MCF 10A (cell line): ENCODE data around the gene KLF7. TPM values are rescaled to one million over a fixed set of nuclear protein-coding genes. Genes with fewer than 3 reads are reported as not detected.

Experiments used
- BruUV-seq: library from RNA; stranded (reverse); fragments of 400-500 nt; replicated peaks from 2 replicates; lab custom pipeline; 2021; lab: Mats Ljungman, UMichigan
- CTCF ChIA-PET: fragments of 300-600 bp; sonication (Branson Sonifier 250); formaldehyde crosslinking; extraction: SDS; loops from one replicate; lab custom pipeline; 2021; ENCODE audit warnings: antibody characterized with exemption, inconsistent platforms; lab: Yijun Ruan, JAX
- POLR2A ChIA-PET: fragments of 300-600, 350-650 bp; sonication (Branson Sonifier 250); formaldehyde crosslinking; extraction: SDS; loops from one replicate; lab custom pipeline; 2020; ENCODE audit warnings: antibody characterized with exemption, inconsistent platforms; lab: Yijun Ruan, JAX
- DNase-seq: peaks from one replicate; pipeline ENCODE4 v3.0.0-alpha.2; 2018; ENCODE audit not compliant: unreplicated experiment
- H3K27ac Mint-ChIP-seq: one replicate; pipeline ENCODE4 v1.8.0; 2022; ENCODE audit warnings: mild to moderate bottlenecking, low read depth, mixed read lengths; ENCODE audit not compliant: unreplicated experiment
- H3K27me3 Mint-ChIP-seq: one replicate; pipeline ENCODE4 v1.8.0; 2022; ENCODE audit warnings: mixed read lengths; ENCODE audit not compliant: insufficient read depth, unreplicated experiment
- H3K36me3 Mint-ChIP-seq: one replicate; pipeline ENCODE4 v1.8.0; 2022; ENCODE audit warnings: mild to moderate bottlenecking, moderate library complexity, mixed read lengths; ENCODE audit not compliant: insufficient read depth, unreplicated experiment
- H3K4me1 Mint-ChIP-seq: one replicate; pipeline ENCODE4 v1.8.0; 2022; ENCODE audit warnings: mixed read lengths; ENCODE audit not compliant: insufficient read depth, unreplicated experiment
- H3K4me3 Mint-ChIP-seq: one replicate; pipeline ENCODE4 v1.8.0; 2022; ENCODE audit warnings: mild to moderate bottlenecking, moderate library complexity, mixed read lengths; ENCODE audit not compliant: unreplicated experiment
- H3K9me3 Mint-ChIP-seq: one replicate; pipeline ENCODE4 v1.8.0; 2022; ENCODE audit warnings: mixed read lengths; ENCODE audit not compliant: unreplicated experiment
- intact Hi-C: fragments of 100-400 bp; cut with micrococcal nuclease; formaldehyde crosslinking; loops from 2 replicates; pipeline ENCODE4 v1.14.1; 2022
- total RNA-seq: library from RNA; stranded (reverse); gene quantifications from 2 replicates; pipeline ENCODE4 v1.2.3, GENCODE V29; 2022
- TF ChIP-seq, protein P1 (sequence below): fragments of 200-600 bp; IDR thresholded peaks from one replicate; pipeline ENCODE4 v1.8.0; 2022; ENCODE audit warnings: antibody characterized with exemption, mild to moderate bottlenecking; ENCODE audit not compliant: unreplicated experiment

Gene KLF7
- total RNA-seq, 1 experiment from 2014 or later, result 40.1 TPM

DNA sequence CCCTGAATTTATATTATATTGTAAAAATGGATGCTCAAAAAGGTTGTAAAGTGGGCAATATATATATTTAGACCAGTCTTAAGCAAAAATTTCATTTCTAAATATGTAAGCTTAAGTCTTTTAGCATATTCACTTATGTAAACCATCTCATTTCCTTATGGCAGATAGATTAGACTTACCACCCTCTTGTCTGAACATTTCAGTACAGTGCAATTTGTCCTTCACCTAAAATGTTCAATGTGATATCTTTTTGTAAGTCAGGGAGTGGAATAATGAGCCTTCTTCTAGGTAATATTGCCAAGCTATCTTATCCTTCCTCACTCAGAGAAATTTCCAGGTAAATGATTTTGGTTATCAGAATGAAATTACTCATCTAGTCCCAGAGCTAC, 92.3 kb downstream of the KLF7 start:
- POLR2A ChIA-PET, result interaction anchor here (1.6 to 1.7 kb wide), 2 partner anchors 11 to 16 kb away, joined by 3 to 5 read pairs; no protein-coding TSS in a partner anchor
- CTCF ChIA-PET, result interaction anchor here (0.6 to 2.1 kb wide), 8 partner anchors 9 to 406 kb away, joined by 3 to 8 read pairs (median 3); no protein-coding TSS in a partner anchor
- no peaks in the 10 kb centered on the region for H3K27me3 Mint-ChIP-seq
- TF ChIP-seq, protein P1, sequence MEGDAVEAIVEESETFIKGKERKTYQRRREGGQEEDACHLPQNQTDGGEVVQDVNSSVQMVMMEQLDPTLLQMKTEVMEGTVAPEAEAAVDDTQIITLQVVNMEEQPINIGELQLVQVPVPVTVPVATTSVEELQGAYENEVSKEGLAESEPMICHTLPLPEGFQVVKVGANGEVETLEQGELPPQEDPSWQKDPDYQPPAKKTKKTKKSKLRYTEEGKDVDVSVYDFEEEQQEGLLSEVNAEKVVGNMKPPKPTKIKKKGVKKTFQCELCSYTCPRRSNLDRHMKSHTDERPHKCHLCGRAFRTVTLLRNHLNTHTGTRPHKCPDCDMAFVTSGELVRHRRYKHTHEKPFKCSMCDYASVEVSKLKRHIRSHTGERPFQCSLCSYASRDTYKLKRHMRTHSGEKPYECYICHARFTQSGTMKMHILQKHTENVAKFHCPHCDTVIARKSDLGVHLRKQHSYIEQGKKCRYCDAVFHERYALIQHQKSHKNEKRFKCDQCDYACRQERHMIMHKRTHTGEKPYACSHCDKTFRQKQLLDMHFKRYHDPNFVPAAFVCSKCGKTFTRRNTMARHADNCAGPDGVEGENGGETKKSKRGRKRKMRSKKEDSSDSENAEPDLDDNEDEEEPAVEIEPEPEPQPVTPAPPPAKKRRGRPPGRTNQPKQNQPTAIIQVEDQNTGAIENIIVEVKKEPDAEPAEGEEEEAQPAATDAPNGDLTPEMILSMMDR, result no peak
- intact Hi-C loops, result loop anchor here (5.0 kb wide), 2 partner anchors 89 to 91 kb away; no protein-coding TSS in a partner anchor
- no peaks in the 10 kb centered on the region for H3K9me3 Mint-ChIP-seq
- H3K4me3 Mint-ChIP-seq, result no peak overlapping the region
- H3K36me3 Mint-ChIP-seq, result peaks cover 11% of the 10 kb centered on the region
- BruUV-seq, result no TSS peak
- no peak for DNase-seq
- no peak overlapping the region for H3K27ac Mint-ChIP-seq
- no peaks in the 10 kb centered on the region for H3K4me1 Mint-ChIP-seq

DNA sequence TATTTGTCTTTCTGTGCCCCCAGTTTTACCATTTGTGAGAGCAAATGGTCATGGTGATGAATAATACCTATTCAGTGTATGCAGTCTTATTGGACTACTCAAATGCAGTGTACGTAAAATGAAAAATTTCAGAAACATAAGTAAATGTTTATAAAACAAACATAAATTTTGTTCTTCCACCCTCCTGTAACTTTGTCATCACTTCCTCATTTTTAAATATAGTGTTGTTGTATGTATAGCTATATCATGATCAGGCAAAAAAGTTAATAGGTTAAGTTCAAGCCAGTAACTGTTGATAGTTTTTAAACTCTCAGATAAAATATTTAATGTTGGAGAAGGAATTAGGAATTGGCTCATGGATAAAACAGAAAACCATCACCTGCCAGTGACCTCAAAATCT, 93.2 kb downstream of the KLF7 start:
- Mint-ChIP-seq H3K9me3 (no peaks in the 10 kb centered on the region), H3K4me1 (no peaks in the 10 kb centered on the region), H3K4me3 (no peak overlapping the region), H3K27ac (no peak overlapping the region), H3K27me3 (no peaks in the 10 kb centered on the region), H3K36me3 (peaks cover 5% of the 10 kb centered on the region)
- CTCF ChIA-PET, result interaction anchor here (0.5 to 1.9 kb wide), 4 partner anchors 11 to 505 kb away, joined by 3 to 5 read pairs (median 4); no protein-coding TSS in a partner anchor
- intact Hi-C loops, result loop anchor here (5.0 kb wide), 2 partner anchors 90 kb away; no protein-coding TSS in a partner anchor
- TF ChIP-seq, protein P1, result no peak
- TSS peak; percentile 11 for BruUV-seq
- POLR2A ChIA-PET, result no interaction called here
- no peak for DNase-seq

DNA sequence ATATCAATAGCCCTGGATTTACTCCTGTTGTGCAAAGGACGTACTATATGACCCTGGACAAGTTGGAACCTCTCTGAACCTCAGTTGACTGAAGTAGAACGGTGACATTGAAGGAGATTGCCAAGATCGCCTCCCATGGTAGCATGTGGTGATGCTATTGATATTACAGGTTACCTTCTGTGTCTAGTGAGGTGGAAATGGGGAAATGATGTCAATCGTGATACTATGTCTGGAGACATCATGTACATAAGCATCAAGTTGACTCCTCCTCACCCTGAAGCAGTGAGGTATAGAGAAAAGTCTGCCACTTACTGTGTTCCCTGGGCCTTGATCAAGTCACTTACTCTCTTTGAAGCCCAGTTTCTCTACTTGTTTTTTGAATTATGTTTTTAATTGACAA, 93.9 kb downstream of the KLF7 start:
- no peaks in the 10 kb centered on the region for H3K4me1 Mint-ChIP-seq
- intact Hi-C loops, result loop anchor here (5.0 kb wide), 2 partner anchors 90 kb away; no protein-coding TSS in a partner anchor
- H3K27ac Mint-ChIP-seq, result no peak overlapping the region
- CTCF ChIA-PET, result no interaction called here
- TF ChIP-seq, protein P1, result no peak
- no peak for DNase-seq
- no peak overlapping the region for H3K4me3 Mint-ChIP-seq
- peaks cover 5% of the 10 kb centered on the region for H3K36me3 Mint-ChIP-seq
- BruUV-seq, result no TSS peak
- no peaks in the 10 kb centered on the region for H3K27me3 Mint-ChIP-seq
- POLR2A ChIA-PET, result no interaction called here
- no peaks in the 10 kb centered on the region for H3K9me3 Mint-ChIP-seq

DNA sequence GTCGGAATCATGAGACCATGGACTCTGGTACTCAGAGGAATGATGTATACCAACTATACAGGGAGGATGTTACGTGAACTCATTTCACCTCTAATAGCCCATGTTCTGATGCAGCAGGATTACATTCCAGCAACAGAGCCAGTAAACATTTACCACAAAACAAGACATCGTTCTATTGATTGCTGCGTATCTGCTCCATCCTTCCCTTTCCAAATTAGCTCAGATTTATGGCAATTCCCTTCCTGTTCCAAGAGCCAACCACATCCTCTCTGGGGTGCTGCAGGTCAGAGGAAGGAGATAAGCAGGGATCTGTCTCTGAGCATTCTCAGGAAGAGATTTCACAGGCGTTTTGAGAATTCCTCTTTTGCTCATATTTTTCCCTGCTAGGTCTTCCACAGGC, 98.3 kb downstream of the KLF7 start:
- Mint-ChIP-seq H3K36me3 (no peaks in the 10 kb centered on the region), H3K27me3 (no peaks in the 10 kb centered on the region), H3K27ac (no peak overlapping the region), H3K9me3 (no peaks in the 10 kb centered on the region), H3K4me1 (no peaks in the 10 kb centered on the region), H3K4me3 (no peak overlapping the region)
- CTCF ChIA-PET, result interaction anchor here (0.6 to 0.7 kb wide), 3 partner anchors 11 to 465 kb away, joined by 3 to 4 read pairs (median 3); no protein-coding TSS in a partner anchor
- BruUV-seq, result no TSS peak
- POLR2A ChIA-PET, result interaction anchor here (0.7 kb wide), 1 partner anchor 41 kb away, joined by 3 read pairs; no protein-coding TSS in a partner anchor
- TF ChIP-seq, protein P1, result no peak
- DNase-seq, result no peak
- intact Hi-C loops, result no loop called here
